Caco-2 (cell line): ENCODE measurements around the gene DMXL2. TPM values are rescaled to one million over a fixed set of nuclear protein-coding genes. Genes with fewer than 3 reads are reported as not detected.
"Not testable (repeated sequence)": the region's sequence is repeated elsewhere in the genome, so short reads cannot be mapped to it uniquely, and the experiment has no call there.

Experiments
- BruUV-seq: library from RNA; stranded (reverse); fragments of 400-500 nt; replicated peaks from 2 replicates; lab custom pipeline; 2021; lab: Mats Ljungman, UMichigan
- CTCF ChIA-PET: fragments of 300-600 bp; sonication (Branson Sonifier 250); formaldehyde crosslinking; loops from one replicate; lab custom pipeline; 2022; ENCODE audit warnings: antibody characterized with exemption; lab: Charles Lee
- POLR2A ChIA-PET: fragments of 300-600 bp; sonication (Branson Sonifier 250); formaldehyde crosslinking; loops from one replicate; lab custom pipeline; 2022; ENCODE audit warnings: antibody characterized with exemption; lab: Charles Lee
- DNase-seq, 2 experiments: peaks; one replicate each; pipeline versions ENCODE4 v3.0.0 to v3.0.0-alpha.2; 2020 to 2022
- H3K27me3 ChIP-seq: replicated peaks from 2 replicates; pipeline ENCODE4 v1.6.0; 2011; ENCODE audit warnings: low read length; ENCODE audit not compliant: control insufficient read depth, insufficient read depth
- H3K36me3 ChIP-seq: 2 replicates; pipeline ENCODE4 v1.5.1; 2011; ENCODE audit warnings: low read length; ENCODE audit not compliant: control insufficient read depth, insufficient read depth
- H3K4me1 ChIP-seq: fragments of 250-450 bp; sonication (Bioruptor Pico); 2 replicates; pipeline ENCODE4 v1.5.1; 2020; ENCODE audit warnings: mild to moderate bottlenecking
- H3K4me3 ChIP-seq: 2 replicates; pipeline ENCODE4 v1.5.1; 2011; ENCODE audit warnings: low read depth, mild to moderate bottlenecking, control low read depth, low read length
- H3K9me3 ChIP-seq: fragments of 250-450 bp; sonication (Bioruptor Pico); 2 replicates; pipeline ENCODE4 v1.5.1; 2020; ENCODE audit warnings: mild to moderate bottlenecking, moderate library complexity
- H3K27ac Mint-ChIP-seq: one replicate; pipeline ENCODE4 v1.8.0; 2022; ENCODE audit warnings: mixed read lengths; ENCODE audit not compliant: unreplicated experiment
- H3K27me3 Mint-ChIP-seq: one replicate; pipeline ENCODE4 v1.8.0; 2022; ENCODE audit warnings: mixed read lengths; ENCODE audit not compliant: insufficient read depth, unreplicated experiment
- H3K36me3 Mint-ChIP-seq: one replicate; pipeline ENCODE4 v1.8.0; 2022; ENCODE audit warnings: mild to moderate bottlenecking, mixed read lengths; ENCODE audit not compliant: insufficient read depth, unreplicated experiment
- H3K4me1 Mint-ChIP-seq: one replicate; pipeline ENCODE4 v1.8.0; 2022; ENCODE audit warnings: low read depth, mixed read lengths; ENCODE audit not compliant: unreplicated experiment
- H3K4me3 Mint-ChIP-seq: one replicate; pipeline ENCODE4 v1.8.0; 2022; ENCODE audit warnings: mild to moderate bottlenecking, moderate library complexity, mixed read lengths; ENCODE audit not compliant: unreplicated experiment
- H3K9me3 Mint-ChIP-seq: one replicate; pipeline ENCODE4 v1.8.0; 2022; ENCODE audit warnings: mixed read lengths; ENCODE audit not compliant: unreplicated experiment
- CTCF ChIP-seq, 2 experiments: fragments of 200-600 bp in 1 of 2; IDR thresholded peaks; 1 replicate in 1 of 2; 2 replicates in 1 of 2; pipeline versions ENCODE4 v1.5.1 to v1.8.0; 2011 to 2022; ENCODE audit warnings: antibody characterized with exemption in 1 of 2, control low read depth in 1 of 2, inconsistent platforms in 1 of 2, low read depth in 1 of 2, low read length in 1 of 2, mild to moderate bottlenecking in 1 of 2, moderate library complexity in 1 of 2; ENCODE audit not compliant: insufficient read depth in 1 of 2, severe bottlenecking in 1 of 2, unreplicated experiment in 1 of 2
- intact Hi-C: fragments of 100-400 bp; cut with micrococcal nuclease; formaldehyde crosslinking; loops from one replicate; pipeline ENCODE4 v1.10.0; 2022; ENCODE audit not compliant: unreplicated experiment
- total RNA-seq: library from RNA; stranded (reverse); gene quantifications from 2 replicates; pipeline ENCODE4 v1.2.3, GENCODE V29; 2022

Gene DMXL2
- total RNA-seq, 1 experiment from 2014 or later = 7.5 TPM

GRCh38 chr15:51658664-51659063 lies 36.1 kb upstream of the DMXL2 start:
- Histone ChIP-seq H3K4me3 (no peak overlapping the region), H3K4me1 (no peaks in the 10 kb centered on the region), H3K36me3 (no peaks in the 10 kb centered on the region), H3K9me3 (no peaks in the 10 kb centered on the region), H3K27me3 (no peaks in the 10 kb centered on the region)
- TF ChIP-seq CTCF (IDR thresholded peaks at IDR 0.05; ENCODE audit: insufficient read depth in 1 of 2, low read depth in 1 of 2, low read length in 1 of 2, severe bottlenecking in 1 of 2, unreplicated experiment in 1 of 2) = no peak
- CTCF ChIA-PET = no interaction called here
- Mint-ChIP-seq H3K27ac (no peak overlapping the region), H3K9me3 (no peaks in the 10 kb centered on the region), H3K36me3 (no peaks in the 10 kb centered on the region), H3K4me3 (no peak overlapping the region), H3K4me1 (no peaks in the 10 kb centered on the region), H3K27me3 (peaks cover 3% of the 10 kb centered on the region)
- BruUV-seq = no TSS peak
- no peak for DNase-seq
- POLR2A ChIA-PET = no interaction called here
- intact Hi-C loops = no loop called here

GRCh38 chr15:51655401-51656057 lies 33.0 kb upstream of the DMXL2 start:
- H3K4me3 Mint-ChIP-seq, DNase-seq, H3K4me1 Mint-ChIP-seq, H3K9me3 ChIP-seq, POLR2A ChIA-PET, H3K4me3 ChIP-seq, H3K36me3 ChIP-seq, H3K27ac Mint-ChIP-seq, H3K36me3 Mint-ChIP-seq, H3K9me3 Mint-ChIP-seq, BruUV-seq, H3K4me1 ChIP-seq, H3K27me3 Mint-ChIP-seq, intact Hi-C loops, H3K27me3 ChIP-seq: not testable (repeated sequence)
- CTCF ChIA-PET = interaction anchor here (1.2 kb wide), 1 partner anchor 121 kb away, joined by 6 read pairs; no protein-coding TSS in a partner anchor

- Histone ChIP-seq H3K4me3 (no peak overlapping the region), H3K4me1 (no peaks in the 10 kb centered on the region), H3K27me3 (no peaks in the 10 kb centered on the region), H3K36me3 (no peaks in the 10 kb centered on the region), H3K9me3 (no peaks in the 10 kb centered on the region)
- intact Hi-C loops = no loop called here
- ChIA-PET CTCF (interaction anchor here (3.8 kb wide), 1 partner anchor 124 kb away, joined by 111 read pairs; no protein-coding TSS in a partner anchor), POLR2A (no interaction called here)
- H3K36me3 Mint-ChIP-seq = no peaks in the 10 kb centered on the region
- no peaks in the 10 kb centered on the region for H3K4me1 Mint-ChIP-seq
- no peaks in the 10 kb centered on the region for H3K9me3 Mint-ChIP-seq
- no peak overlapping the region for H3K27ac Mint-ChIP-seq
- BruUV-seq = no TSS peak
- no peak for TF ChIP-seq CTCF (IDR thresholded peaks at IDR 0.05; ENCODE audit: insufficient read depth in 1 of 2, low read depth in 1 of 2, low read length in 1 of 2, severe bottlenecking in 1 of 2, unreplicated experiment in 1 of 2)
- DNase-seq = no peak
- H3K4me3 Mint-ChIP-seq = no peak overlapping the region
- peaks cover 4% of the 10 kb centered on the region for H3K27me3 Mint-ChIP-seq
Measured at GRCh38 chr15:51652084-51652668, 29.6 kb upstream of the DMXL2 start.
